Amniotic stem cell (primary cell): ENCODE data around the gene CPT1A.

Source experiments
- DNase-seq: peaks from one replicate; lab custom pipeline; 2025; lab: John Stamatoyannopoulos, UW

Gene CPT1A

GRCh38 chr11:68707527-68707926 lies 134.2 kb downstream of the CPT1A start:
- DNase-seq: no peak

- no peak for DNase-seq
Observed at GRCh38 chr11:68704887-68705286, 136.8 kb downstream of the CPT1A start.
